Activated naive CD8-positive, alpha-beta T cell (primary cell): ENCODE data around the gene FA2H.
"Not testable (repeated sequence)": the region's sequence is repeated elsewhere in the genome, so short reads cannot be mapped to it uniquely, and the experiment has no call there.

Experiments used
- H3K27ac Mint-ChIP-seq: one replicate; pipeline ENCODE4 v1.8.0; 2021; ENCODE audit warnings: mixed read lengths
- H3K27me3 Mint-ChIP-seq: one replicate; pipeline ENCODE4 v1.8.0; 2021; ENCODE audit warnings: mixed read lengths
- H3K36me3 Mint-ChIP-seq: one replicate; pipeline ENCODE4 v1.8.0; 2021; ENCODE audit warnings: mixed read lengths
- H3K4me1 Mint-ChIP-seq: one replicate; pipeline ENCODE4 v1.8.0; 2021; ENCODE audit warnings: low read depth, mixed read lengths
- H3K4me3 Mint-ChIP-seq: one replicate; pipeline ENCODE4 v1.8.0; 2021; ENCODE audit warnings: mild to moderate bottlenecking, mixed read lengths
- H3K9me3 Mint-ChIP-seq: one replicate; pipeline ENCODE4 v1.8.0; 2021; ENCODE audit warnings: low read depth, mixed read lengths

FA2H gene

GRCh38 chr16:74710401-74710800 is 64.2 kb downstream of the FA2H start:
- Mint-ChIP-seq H3K4me1 (peaks cover 5% of the 10 kb centered on the region), H3K27me3 (no peaks in the 10 kb centered on the region), H3K9me3 (no peaks in the 10 kb centered on the region), H3K27ac (no peak overlapping the region), H3K4me3 (no peak overlapping the region), H3K36me3 (no peaks in the 10 kb centered on the region)

GRCh38 chr16:74709441-74709877 is 65.2 kb downstream of the FA2H start:
- Mint-ChIP-seq H3K4me1 (peaks cover 10% of the 10 kb centered on the region), H3K4me3 (no peak overlapping the region), H3K9me3 (no peaks in the 10 kb centered on the region), H3K27ac (no peak overlapping the region), H3K36me3 (no peaks in the 10 kb centered on the region), H3K27me3 (no peaks in the 10 kb centered on the region)

GRCh38 chr16:74700438-74701225 is 74.0 kb downstream of the FA2H start, which contains the start of gene MLKL:
Gene MLKL, minus strand, starts transcription at chr16:74700862. Its CDS starts 5,105 bp downstream, at chr16:74695757.
- Mint-ChIP-seq H3K36me3 (peaks cover 4% of the 10 kb centered on the region), H3K27ac (peak within 1 kb of the TSS; percentile 99), H3K4me1 (peaks cover 56% of the 10 kb centered on the region), H3K9me3 (no peaks in the 10 kb centered on the region), H3K27me3 (no peaks in the 10 kb centered on the region), H3K4me3 (peak within 1 kb of the TSS; percentile 99)

GRCh38 chr16:74700116-74700437 is 74.5 kb downstream of the FA2H start:
- no peaks in the 10 kb centered on the region for H3K9me3 Mint-ChIP-seq
- peaks cover 4% of the 10 kb centered on the region for H3K36me3 Mint-ChIP-seq
- no peaks in the 10 kb centered on the region for H3K27me3 Mint-ChIP-seq
- H3K27ac Mint-ChIP-seq = peak overlapping the region; percentile 99
- peaks cover 54% of the 10 kb centered on the region for H3K4me1 Mint-ChIP-seq
- peak overlapping the region; percentile 99 for H3K4me3 Mint-ChIP-seq

- H3K27me3 Mint-ChIP-seq = no peaks in the 10 kb centered on the region
- peaks cover 4% of the 10 kb centered on the region for H3K36me3 Mint-ChIP-seq
- H3K27ac Mint-ChIP-seq = peak overlapping the region; percentile 75
- H3K4me3 Mint-ChIP-seq = peak overlapping the region; percentile 99
- peaks cover 51% of the 10 kb centered on the region for H3K4me1 Mint-ChIP-seq
- H3K9me3 Mint-ChIP-seq = no peaks in the 10 kb centered on the region
Observed at GRCh38 chr16:74699666-74700065, 75.0 kb downstream of the FA2H start.

- peak overlapping the region; percentile 59 for H3K27ac Mint-ChIP-seq
- peak overlapping the region; percentile 99 for H3K4me3 Mint-ChIP-seq
- peaks cover 53% of the 10 kb centered on the region for H3K4me1 Mint-ChIP-seq
- peaks cover 4% of the 10 kb centered on the region for H3K36me3 Mint-ChIP-seq
- no peaks in the 10 kb centered on the region for H3K27me3 Mint-ChIP-seq
- H3K9me3 Mint-ChIP-seq = no peaks in the 10 kb centered on the region
Observed at GRCh38 chr16:74698222-74698621, 76.4 kb downstream of the FA2H start.

GRCh38 chr16:74695450-74696422 is 78.9 kb downstream of the FA2H start:
- Mint-ChIP-seq H3K36me3 (peaks cover 16% of the 10 kb centered on the region), H3K4me3 (peak overlapping the region; percentile 82), H3K9me3 (no peaks in the 10 kb centered on the region), H3K4me1 (peaks cover 45% of the 10 kb centered on the region), H3K27me3 (no peaks in the 10 kb centered on the region), H3K27ac (no peak overlapping the region)

- no peak overlapping the region for H3K27ac Mint-ChIP-seq
- H3K4me1 Mint-ChIP-seq = peaks cover 13% of the 10 kb centered on the region
- peaks cover 26% of the 10 kb centered on the region for H3K36me3 Mint-ChIP-seq
- no peaks in the 10 kb centered on the region for H3K27me3 Mint-ChIP-seq
- no peaks in the 10 kb centered on the region for H3K9me3 Mint-ChIP-seq
- H3K4me3 Mint-ChIP-seq = no peak overlapping the region
Observed at GRCh38 chr16:74691093-74691855, 83.3 kb downstream of the FA2H start.

- H3K27ac Mint-ChIP-seq = no peak overlapping the region
- no peaks in the 10 kb centered on the region for H3K9me3 Mint-ChIP-seq
- no peaks in the 10 kb centered on the region for H3K27me3 Mint-ChIP-seq
- H3K36me3 Mint-ChIP-seq = peaks cover 5% of the 10 kb centered on the region
- peaks cover 2% of the 10 kb centered on the region for H3K4me1 Mint-ChIP-seq
- no peak overlapping the region for H3K4me3 Mint-ChIP-seq
Observed at GRCh38 chr16:74682556-74682955, 92.1 kb downstream of the FA2H start.

GRCh38 chr16:74680681-74681080 is 93.9 kb downstream of the FA2H start:
- Mint-ChIP-seq H3K9me3 (no peaks in the 10 kb centered on the region), H3K27ac (no peak overlapping the region), H3K4me1 (peaks cover 2% of the 10 kb centered on the region), H3K36me3 (peaks cover 3% of the 10 kb centered on the region), H3K4me3 (no peak overlapping the region), H3K27me3 (no peaks in the 10 kb centered on the region)

GRCh38 chr16:74679983-74680382 is 94.6 kb downstream of the FA2H start:
- no peaks in the 10 kb centered on the region for H3K9me3 Mint-ChIP-seq
- no peaks in the 10 kb centered on the region for H3K27me3 Mint-ChIP-seq
- H3K4me1 Mint-ChIP-seq = peaks cover 2% of the 10 kb centered on the region
- H3K4me3 Mint-ChIP-seq = no peak overlapping the region
- H3K36me3 Mint-ChIP-seq = peaks cover 3% of the 10 kb centered on the region
- no peak overlapping the region for H3K27ac Mint-ChIP-seq

- peaks cover 5% of the 10 kb centered on the region for H3K36me3 Mint-ChIP-seq
- H3K27ac Mint-ChIP-seq = no peak overlapping the region
- H3K9me3 Mint-ChIP-seq = no peaks in the 10 kb centered on the region
- H3K4me1 Mint-ChIP-seq = no peaks in the 10 kb centered on the region
- no peaks in the 10 kb centered on the region for H3K27me3 Mint-ChIP-seq
- no peak overlapping the region for H3K4me3 Mint-ChIP-seq
Observed at GRCh38 chr16:74677868-74678267, 96.8 kb downstream of the FA2H start.

- H3K9me3 Mint-ChIP-seq = no peaks in the 10 kb centered on the region
- peaks cover 7% of the 10 kb centered on the region for H3K36me3 Mint-ChIP-seq
- no peak overlapping the region for H3K4me3 Mint-ChIP-seq
- H3K4me1 Mint-ChIP-seq = no peaks in the 10 kb centered on the region
- no peaks in the 10 kb centered on the region for H3K27me3 Mint-ChIP-seq
- H3K27ac Mint-ChIP-seq = no peak overlapping the region
Observed at GRCh38 chr16:74673876-74674275, 100.7 kb downstream of the FA2H start.

GRCh38 chr16:74668877-74669276 is 105.7 kb downstream of the FA2H start:
- not testable (repeated sequence) for H3K36me3 Mint-ChIP-seq, H3K27ac Mint-ChIP-seq, H3K4me3 Mint-ChIP-seq, H3K9me3 Mint-ChIP-seq, H3K27me3 Mint-ChIP-seq
- H3K4me1 Mint-ChIP-seq = peaks cover 20% of the 10 kb centered on the region
